Measurements from ENCODE around the gene ABCB8. TPM values are rescaled to one million over a fixed set of nuclear protein-coding genes. Genes with fewer than 3 reads are reported as not detected.

ABCB8 gene
- 10.1 and 10.3 TPM in 2 replicates for total RNA-seq

DNA sequence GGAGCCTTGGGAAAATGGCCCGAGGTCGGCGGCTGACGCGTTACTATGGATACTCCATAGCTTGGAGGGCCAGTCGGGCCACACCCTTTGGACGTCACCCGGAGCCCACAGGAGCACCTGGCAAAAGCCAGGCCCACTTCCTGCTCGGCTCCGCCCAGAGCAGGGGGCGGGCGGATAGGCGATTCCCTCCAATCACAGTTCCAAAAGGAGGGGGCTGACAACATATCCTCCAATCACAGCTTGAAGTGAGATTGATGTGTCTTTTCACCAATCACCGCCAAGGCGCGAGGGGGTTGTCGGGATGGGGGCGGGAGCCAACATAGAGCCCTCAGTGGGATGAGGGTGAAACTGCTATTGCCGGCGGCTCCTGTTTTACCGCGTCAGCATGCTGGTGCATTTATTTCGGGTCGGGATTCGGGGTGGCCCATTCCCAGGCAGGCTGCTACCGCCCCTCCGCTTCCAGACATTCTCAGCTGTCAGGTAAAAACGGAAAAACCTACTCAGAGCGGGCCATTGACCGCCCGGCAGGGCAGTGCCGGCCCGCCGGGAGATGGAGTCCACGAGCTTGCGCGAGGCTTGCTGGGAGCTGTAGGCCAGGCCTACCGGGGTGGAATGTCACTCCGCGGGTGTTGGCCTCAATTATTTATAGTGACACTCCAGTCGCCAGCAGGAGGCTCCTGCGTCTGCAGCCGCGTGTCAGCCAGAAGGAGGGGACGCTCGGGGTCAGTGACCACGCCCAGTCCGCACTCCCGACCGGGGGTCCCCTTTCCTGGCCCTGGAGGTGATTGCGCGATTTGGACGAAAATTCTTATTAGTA lies at the start of gene ABCB8:
ABCB8 (plus strand) TSS at position 320 of the 817 bp plus-strand sequence; CDS start at position 386, 66 bp downstream.

DNA sequence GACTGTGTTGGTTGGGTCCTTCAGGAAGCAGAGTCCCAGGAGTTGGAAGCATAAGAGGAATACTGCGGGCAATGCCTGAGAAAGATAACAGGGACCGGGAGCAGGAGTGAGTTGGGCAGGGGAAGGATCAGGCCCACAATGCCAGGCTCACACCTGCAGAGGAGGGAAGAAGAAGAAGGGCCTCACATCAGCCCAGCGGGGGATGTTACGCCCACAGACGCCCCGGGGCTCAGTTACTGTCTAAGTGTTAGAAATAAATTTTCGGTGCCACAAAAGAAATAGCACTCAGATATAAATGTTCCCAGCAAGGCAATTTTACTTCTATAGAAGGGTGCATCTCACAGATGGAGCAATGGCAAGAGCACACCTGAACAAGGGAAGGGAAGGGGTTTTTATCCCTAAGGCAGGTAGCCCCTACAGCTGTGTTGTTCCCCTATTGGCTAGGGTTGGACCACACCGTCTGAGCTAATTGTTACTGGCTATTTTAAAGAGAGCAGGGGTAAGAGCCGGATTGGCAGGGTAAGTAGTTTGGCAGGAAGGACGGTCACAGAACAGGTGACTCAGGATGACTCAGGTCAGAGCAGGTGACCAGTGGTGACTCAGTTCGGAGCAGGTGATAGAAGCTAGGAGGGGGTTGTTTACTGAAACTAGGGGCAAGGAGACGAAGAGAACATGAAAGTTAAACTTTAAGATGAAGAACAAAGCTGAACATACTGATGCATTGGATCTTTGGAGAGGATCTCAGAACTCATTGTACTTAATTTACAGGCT lies 37.6 kb upstream of the ABCB8 start, which contains the start of gene NOS3:
NOS3 (plus strand) TSS at position 602 of the 771 bp plus-strand sequence. CDS start 2,787 bp downstream, outside the sequence.

DNA sequence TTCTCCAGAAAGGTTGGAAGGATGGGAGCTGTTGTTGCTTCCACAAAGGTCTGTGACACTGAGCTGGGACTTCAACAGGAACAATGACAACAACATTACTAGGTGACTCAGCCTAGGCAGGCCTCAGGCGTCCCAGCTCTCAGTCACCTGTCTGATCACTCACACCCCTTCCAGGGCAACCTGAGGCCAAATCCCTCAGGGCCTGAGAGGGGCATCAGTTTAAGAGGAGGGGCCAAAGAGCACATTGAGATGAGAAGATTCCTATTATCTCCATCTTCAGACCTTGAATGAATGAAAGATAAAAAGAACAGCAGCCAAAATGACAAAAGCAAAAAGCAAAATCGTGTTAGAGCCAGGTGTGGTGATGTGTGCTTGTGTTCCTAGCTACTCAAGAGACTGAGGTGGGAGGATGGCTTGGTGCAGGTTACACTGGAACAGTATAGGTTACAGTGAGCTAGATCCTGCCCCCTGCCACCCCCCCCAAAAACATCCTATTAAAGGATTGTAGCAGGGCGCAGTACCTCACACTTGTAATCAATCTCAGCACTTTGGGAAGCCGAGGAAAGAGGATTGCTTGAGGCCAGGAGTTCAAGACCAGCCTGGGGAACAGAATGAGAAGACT lies 3.7 kb upstream of the ABCB8 start, which contains the start of gene ATG9B:
ATG9B (minus strand) TSS at position 60 of the 622 bp plus-strand sequence. CDS start 71 bp downstream, outside the sequence.

DNA sequence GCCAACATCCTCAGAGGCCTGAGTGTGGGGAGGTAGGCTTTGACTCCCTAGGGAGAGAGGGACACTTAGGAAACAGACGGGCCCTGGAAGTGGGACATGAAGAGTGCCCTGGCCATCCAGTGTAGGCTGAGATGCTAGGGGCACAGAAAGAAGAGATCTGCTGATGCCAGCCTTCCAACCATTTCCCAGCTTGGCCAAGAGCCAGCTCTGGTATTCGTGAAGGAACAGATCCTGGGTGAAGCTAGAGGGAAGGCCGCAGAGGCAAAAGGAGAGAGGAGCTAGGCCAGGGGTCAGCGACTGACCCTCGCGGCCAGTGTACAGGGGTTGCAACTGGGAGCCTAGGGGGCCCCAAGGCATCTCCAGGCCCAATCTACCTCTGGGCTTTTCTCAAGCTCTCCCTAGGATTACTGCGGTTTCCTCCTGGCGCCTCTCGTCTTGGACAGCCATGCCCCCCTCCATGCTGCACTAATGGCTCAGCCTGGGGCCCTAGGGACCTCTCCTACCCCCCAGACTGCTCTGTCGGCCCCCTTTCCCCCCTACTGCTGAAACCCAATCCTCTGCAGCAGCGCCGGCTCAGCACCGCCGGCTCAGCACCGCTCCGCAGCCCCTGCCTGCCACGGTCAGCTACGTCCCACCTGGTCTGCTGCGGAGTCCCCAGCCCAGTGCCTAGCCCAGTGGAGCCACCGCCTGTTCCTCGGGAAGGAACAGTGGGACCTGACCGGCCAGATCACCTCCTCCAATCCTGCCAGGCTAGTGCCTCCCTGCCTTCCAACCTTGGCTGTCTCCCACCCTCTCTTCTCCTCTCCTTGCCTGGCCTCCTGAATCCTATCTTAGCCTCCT lies 19.9 kb downstream of the ABCB8 start, which contains the start of gene ASIC3:
ASIC3 (plus strand) TSS at position 556 of the 840 bp plus-strand sequence. CDS start 355 bp downstream, outside the sequence.

DNA sequence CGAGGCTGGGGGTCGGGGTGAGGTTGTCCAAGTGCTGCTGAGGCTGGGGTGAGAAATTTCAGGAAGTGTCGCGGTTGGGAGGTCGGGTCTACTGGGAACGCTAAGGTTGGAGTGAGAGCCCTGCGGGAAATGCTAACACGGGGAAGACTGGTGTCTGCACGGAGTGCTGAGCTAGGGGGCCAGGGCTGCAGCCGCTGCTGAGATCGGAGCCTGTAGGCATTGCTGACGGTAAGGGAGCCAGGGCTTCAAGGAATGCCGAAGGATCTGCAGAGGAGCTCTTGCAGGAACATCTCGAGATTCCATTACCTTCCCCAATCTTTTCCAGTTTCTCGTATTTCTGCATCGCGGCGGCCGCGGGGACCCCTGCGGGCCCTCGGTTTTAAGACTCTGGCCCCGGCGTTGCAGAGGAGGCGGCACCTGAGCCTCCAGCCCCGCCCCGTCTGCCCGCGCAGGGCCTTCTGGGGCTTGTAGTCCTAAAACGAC lies 29.3 kb downstream of the ABCB8 start, which contains the start of gene CDK5:
CDK5 (minus strand) TSS at position 392 of the 483 bp plus-strand sequence; CDS start at position 343, 49 bp downstream.

DNA sequence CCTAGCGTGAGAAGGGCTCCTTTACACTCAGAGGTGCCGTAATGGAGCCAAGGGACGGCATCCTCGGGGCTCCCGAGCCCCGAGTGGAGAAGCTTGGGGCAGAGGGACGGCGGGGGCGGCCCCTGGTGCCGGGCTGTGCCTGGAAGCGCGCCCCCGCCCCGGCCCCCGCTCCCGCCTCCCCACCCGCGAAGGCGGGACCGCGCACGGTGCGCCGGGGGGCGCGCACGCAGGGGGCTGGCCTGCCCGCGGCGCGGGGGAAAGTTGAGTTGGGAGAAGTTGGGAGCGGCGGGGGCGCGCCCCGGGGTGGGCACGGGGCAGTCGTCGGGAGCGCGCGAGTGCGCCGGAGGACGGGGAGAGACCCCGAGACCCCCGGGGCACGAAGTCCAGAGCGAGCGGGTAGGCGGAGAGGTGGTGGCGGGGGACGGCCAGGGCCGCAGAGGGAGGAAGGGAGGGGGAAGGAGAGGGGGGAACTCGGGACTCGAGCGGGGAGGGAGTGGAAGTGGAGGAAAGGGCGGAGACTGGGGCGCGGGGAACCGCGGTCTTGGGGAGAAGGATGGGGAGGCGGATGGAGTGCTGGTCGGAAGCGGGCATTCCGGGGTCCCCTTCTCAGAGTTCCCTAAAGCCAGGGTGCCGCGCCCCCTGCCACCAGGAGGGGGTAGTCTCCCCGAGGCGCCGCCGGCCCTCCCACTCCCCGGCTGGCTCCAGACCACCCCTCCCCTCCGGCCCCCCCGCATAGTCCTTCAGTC lies 31.3 kb downstream of the ABCB8 start, which contains the start of gene SLC4A2:
SLC4A2 (plus strand) TSS at position 223 of the 746 bp plus-strand sequence. CDS start 2,399 bp downstream, outside the sequence.

DNA sequence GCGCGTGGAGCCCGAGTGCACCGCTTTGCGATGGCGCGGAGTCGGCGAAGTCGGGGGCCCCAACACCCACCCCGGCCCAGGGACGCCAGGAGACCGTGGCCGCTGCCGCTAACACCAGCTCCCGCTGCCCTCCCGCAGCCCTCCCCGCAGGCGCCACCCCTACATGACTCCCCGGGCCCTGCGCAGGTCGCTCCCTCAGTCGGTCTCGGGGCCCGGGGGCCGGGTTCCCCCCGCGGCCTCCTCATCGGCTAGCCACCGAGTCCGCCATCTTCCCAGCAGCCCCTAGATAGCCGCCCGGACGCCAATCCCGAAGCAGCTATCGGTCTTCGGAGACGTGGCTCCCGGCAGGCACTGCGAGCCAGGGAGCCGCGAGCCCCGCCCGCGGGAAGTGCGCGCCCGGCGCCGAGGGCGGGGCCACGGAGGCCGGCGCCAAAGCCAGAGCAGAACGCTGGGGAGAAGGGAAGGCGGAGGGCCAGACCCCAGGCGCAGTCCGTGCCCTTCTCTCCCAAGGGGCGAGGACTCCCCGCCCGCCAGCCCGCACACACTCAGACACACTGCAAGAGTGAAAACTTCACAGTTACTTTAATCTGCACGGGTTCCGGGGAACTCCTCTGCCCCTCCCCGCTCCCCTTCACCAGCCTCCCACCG lies 52.4 kb downstream of the ABCB8 start, which contains the start of gene FASTK:
FASTK (minus strand) TSS at position 288 of the 648 bp plus-strand sequence; CDS start at position 245, 43 bp downstream.

DNA sequence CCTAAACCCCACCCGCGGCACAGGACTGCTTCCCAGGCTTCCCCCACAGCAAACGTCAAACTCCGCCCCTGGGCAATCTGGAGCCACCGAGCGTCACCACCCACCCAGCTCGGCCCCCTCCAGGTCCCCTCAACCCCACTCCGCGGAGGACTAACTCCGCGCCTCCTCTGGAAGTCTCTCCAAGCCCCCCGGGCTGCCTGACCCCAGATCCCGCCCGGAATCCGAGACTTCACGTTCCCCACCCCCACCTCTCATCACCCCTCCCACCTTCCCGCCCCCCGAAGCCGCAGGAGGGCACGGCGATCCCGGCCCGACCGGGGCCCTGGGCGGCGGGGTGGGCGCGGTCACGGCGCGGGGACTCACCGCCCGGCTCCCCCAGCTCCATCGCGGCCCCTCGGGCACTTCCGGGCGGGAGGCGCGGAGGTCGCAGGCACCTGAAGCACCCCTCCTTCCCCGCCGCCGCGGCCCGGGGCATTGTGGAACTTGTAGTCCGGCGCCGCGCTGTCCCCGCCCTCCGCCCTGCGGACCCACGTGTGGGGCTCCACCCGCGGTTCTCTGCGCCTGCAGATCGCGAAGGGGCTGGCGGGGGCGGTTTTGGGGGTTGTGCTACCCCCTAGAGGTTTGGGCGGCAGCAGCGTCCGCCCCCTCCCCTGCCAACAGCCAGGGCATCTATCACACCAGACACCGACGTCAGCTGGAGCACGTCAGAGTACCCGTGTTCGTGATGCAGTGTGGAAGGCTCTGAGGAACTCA lies 55.0 kb downstream of the ABCB8 start, which contains the start of gene TMUB1:
TMUB1 (minus strand) TSS at position 423 of the 753 bp plus-strand sequence. CDS start 930 bp downstream, outside the sequence.

DNA sequence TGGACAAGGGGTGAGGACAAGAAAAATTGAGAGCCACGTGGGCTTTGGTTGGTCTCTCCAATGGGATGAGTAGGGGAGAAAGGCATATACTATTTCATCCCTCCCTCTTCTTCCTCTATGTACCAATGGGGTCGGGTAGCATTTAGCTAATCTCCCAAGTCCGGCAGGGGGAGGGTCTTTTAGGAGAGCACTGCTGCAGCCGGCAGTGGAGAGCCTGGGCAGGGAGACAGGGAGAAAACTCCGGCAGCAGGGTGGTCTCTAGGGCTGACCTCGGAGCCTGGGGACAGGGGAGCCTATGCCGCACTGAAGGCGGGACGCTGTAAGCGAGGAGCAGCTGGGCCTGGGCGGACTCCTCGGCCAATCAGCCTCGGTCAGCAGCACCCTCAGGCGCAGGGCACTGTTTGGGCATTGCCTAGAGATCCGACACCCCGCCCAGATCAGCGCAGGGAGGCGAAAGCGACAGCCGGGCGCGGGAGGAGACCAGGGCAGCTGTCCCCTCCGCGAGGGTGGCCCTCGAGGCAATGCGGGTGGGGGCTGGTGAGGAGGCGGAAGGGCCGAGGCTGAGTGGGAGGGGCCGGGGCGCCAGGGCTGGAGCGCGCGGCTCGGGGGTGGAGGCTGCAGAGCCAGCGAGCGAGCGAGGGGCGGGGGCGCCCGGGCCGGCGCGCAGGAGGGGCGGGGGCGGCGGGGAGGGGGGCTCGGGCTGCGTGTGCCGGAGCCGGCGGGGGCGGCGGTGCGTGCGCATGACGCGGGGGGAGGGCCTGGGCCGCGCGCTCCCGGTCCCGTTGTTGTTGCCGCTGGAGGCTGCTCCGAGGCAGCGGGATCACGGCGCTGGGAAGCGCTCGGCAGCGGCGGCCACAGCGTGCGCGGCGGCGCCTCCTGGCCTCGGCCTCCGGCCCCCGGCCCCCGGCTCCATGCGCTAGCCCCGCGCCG lies 57.7 kb downstream of the ABCB8 start, which contains the start of gene AGAP3:
AGAP3 (plus strand) TSS at position 785 of the 930 bp plus-strand sequence. CDS start 267 bp downstream, outside the sequence.

Other genes with a start within 250 kb of the ABCB8 start
- gene TMEM176B, start 228.1 kb upstream of the ABCB8 start, total RNA-seq: not detected in 2 replicates
- not detected in 2 replicates for gene TMEM176A, start 227.7 kb upstream of the ABCB8 start, total RNA-seq
- not detected in 2 replicates for gene AOC1, start 175.9 kb upstream of the ABCB8 start, total RNA-seq
- not detected in 2 replicates for gene KCNH2, start 50.1 kb upstream of the ABCB8 start, total RNA-seq
- gene NOS3, start 37.4 kb upstream of the ABCB8 start, total RNA-seq: 29.3 and 29.9 TPM in 2 replicates
- under 0.01 TPM in 2 replicates for gene ATG9B, start 4.0 kb upstream of the ABCB8 start, total RNA-seq
- gene ASIC3, start 20.1 kb downstream of the ABCB8 start, total RNA-seq: 0.09 and 0.11 TPM in 2 replicates
- gene CDK5, start 29.4 kb downstream of the ABCB8 start, total RNA-seq: 16.8 and 16.9 TPM in 2 replicates
- gene SLC4A2, start 31.1 kb downstream of the ABCB8 start, total RNA-seq: 42.8 and 64.4 TPM in 2 replicates
- gene FASTK, start 52.4 kb downstream of the ABCB8 start, total RNA-seq: 35.8 and 39.0 TPM in 2 replicates
- 11.4 and 17.0 TPM in 2 replicates for gene TMUB1, start 55.0 kb downstream of the ABCB8 start, total RNA-seq
- 44.4 and 62.0 TPM in 2 replicates for gene AGAP3, start 58.0 kb downstream of the ABCB8 start, total RNA-seq
- not detected in 2 replicates for gene GBX1, start 139.2 kb downstream of the ABCB8 start, total RNA-seq
- gene ASB10, start 158.8 kb downstream of the ABCB8 start, total RNA-seq: not detected in 2 replicates
- gene H2BK1, start 182.0 kb downstream of the ABCB8 start, total RNA-seq: not detected in 2 replicates
- gene ABCF2, start 198.8 kb downstream of the ABCB8 start, total RNA-seq: 32.6 and 45.6 TPM in 2 replicates
- 26.5 and 34.7 TPM in 2 replicates for gene CHPF2, start 204.0 kb downstream of the ABCB8 start, total RNA-seq
- gene SMARCD3, start 220.2 kb downstream of the ABCB8 start, total RNA-seq: 1.3 and 2.1 TPM in 2 replicates

Data from dermis lymphatic vessel endothelial cell (primary cell).